ENCODE measurements around the gene TBC1D1. TPM values are rescaled to one million over a fixed set of nuclear protein-coding genes. Genes with fewer than 3 reads are reported as not detected.

Gene TBC1D1
- total RNA-seq, 1 experiment from 2014 or later, result 28.5 TPM

GRCh38 chr4:38120772-38121171, 229.9 kb downstream of the TBC1D1 start:
- Histone ChIP-seq H3K9me3 (no peaks in the 10 kb centered on the region), H3K36me3 (ENCODE audit: control insufficient read depth, insufficient read depth, low read length) (no peaks in the 10 kb centered on the region), H3K4me3 (ENCODE audit: low read depth, low read length) (no peak overlapping the region), H3K4me1 (no peaks in the 10 kb centered on the region), H3K27me3 (replicated peaks; ENCODE audit: control insufficient read depth, insufficient read depth, low read length) (no peaks in the 10 kb centered on the region)
- H3K4me3 Mint-ChIP-seq (ENCODE audit: unreplicated experiment), result no peak overlapping the region
- peaks cover 12% of the 10 kb centered on the region for H3K36me3 Mint-ChIP-seq (ENCODE audit: insufficient read depth, unreplicated experiment)
- ChIA-PET POLR2A (no interaction called here), CTCF (interaction anchor here (0.9 kb wide), 1 partner anchor 52 kb away, joined by 3 read pairs; no protein-coding TSS in a partner anchor)
- DNase-seq, result no peak
- H3K27me3 Mint-ChIP-seq (ENCODE audit: insufficient read depth, unreplicated experiment), result no peaks in the 10 kb centered on the region
- no peaks in the 10 kb centered on the region for H3K9me3 Mint-ChIP-seq (ENCODE audit: unreplicated experiment)
- peaks cover 4% of the 10 kb centered on the region for H3K4me1 Mint-ChIP-seq (ENCODE audit: low read depth, unreplicated experiment)
- BruUV-seq (replicated peaks), result no TSS peak
- H3K27ac Mint-ChIP-seq (ENCODE audit: unreplicated experiment), result no peak overlapping the region
- no peak for TF ChIP-seq CTCF (IDR thresholded peaks at IDR 0.05; ENCODE audit: insufficient read depth in 1 of 2, low read depth in 1 of 2, low read length in 1 of 2, severe bottlenecking in 1 of 2, unreplicated experiment in 1 of 2)
- intact Hi-C loops (cut with micrococcal nuclease; ENCODE audit: unreplicated experiment), result no loop called here

- Histone ChIP-seq H3K4me3 (ENCODE audit: low read depth, low read length) (no peak overlapping the region), H3K27me3 (replicated peaks; ENCODE audit: control insufficient read depth, insufficient read depth, low read length) (no peaks in the 10 kb centered on the region), H3K9me3 (no peaks in the 10 kb centered on the region), H3K36me3 (ENCODE audit: control insufficient read depth, insufficient read depth, low read length) (no peaks in the 10 kb centered on the region), H3K4me1 (no peaks in the 10 kb centered on the region)
- no peak for TF ChIP-seq CTCF (IDR thresholded peaks at IDR 0.05; ENCODE audit: insufficient read depth in 1 of 2, low read depth in 1 of 2, low read length in 1 of 2, severe bottlenecking in 1 of 2, unreplicated experiment in 1 of 2)
- POLR2A ChIA-PET, result no interaction called here
- Mint-ChIP-seq H3K4me3 (ENCODE audit: unreplicated experiment) (no peak overlapping the region), H3K36me3 (ENCODE audit: insufficient read depth, unreplicated experiment) (peaks cover 12% of the 10 kb centered on the region), H3K4me1 (ENCODE audit: low read depth, unreplicated experiment) (no peaks in the 10 kb centered on the region), H3K27ac (ENCODE audit: unreplicated experiment) (no peak overlapping the region), H3K9me3 (ENCODE audit: unreplicated experiment) (no peaks in the 10 kb centered on the region), H3K27me3 (ENCODE audit: insufficient read depth, unreplicated experiment) (no peaks in the 10 kb centered on the region)
- CTCF ChIA-PET, result no interaction called here
- DNase-seq, result no peak
- intact Hi-C loops (cut with micrococcal nuclease; ENCODE audit: unreplicated experiment), result no loop called here
- BruUV-seq (replicated peaks), result no TSS peak
Measured at GRCh38 chr4:38122060-38122459, 231.2 kb downstream of the TBC1D1 start.

- no peaks in the 10 kb centered on the region for H3K27me3 Mint-ChIP-seq (ENCODE audit: insufficient read depth, unreplicated experiment)
- no peak overlapping the region for H3K27ac Mint-ChIP-seq (ENCODE audit: unreplicated experiment)
- POLR2A ChIA-PET, result no interaction called here
- no peaks in the 10 kb centered on the region for H3K9me3 ChIP-seq
- BruUV-seq (replicated peaks), result no TSS peak
- H3K4me1 ChIP-seq, result no peaks in the 10 kb centered on the region
- no peak overlapping the region for H3K4me3 Mint-ChIP-seq (ENCODE audit: unreplicated experiment)
- peaks cover 11% of the 10 kb centered on the region for H3K36me3 Mint-ChIP-seq (ENCODE audit: insufficient read depth, unreplicated experiment)
- no peak overlapping the region for H3K4me3 ChIP-seq (ENCODE audit: low read depth, low read length)
- no peaks in the 10 kb centered on the region for H3K36me3 ChIP-seq (ENCODE audit: control insufficient read depth, insufficient read depth, low read length)
- H3K9me3 Mint-ChIP-seq (ENCODE audit: unreplicated experiment), result no peaks in the 10 kb centered on the region
- DNase-seq, result no peak
- CTCF ChIA-PET, result no interaction called here
- H3K27me3 ChIP-seq (replicated peaks; ENCODE audit: control insufficient read depth, insufficient read depth, low read length), result no peaks in the 10 kb centered on the region
- TF ChIP-seq CTCF (IDR thresholded peaks at IDR 0.05; ENCODE audit: insufficient read depth in 1 of 2, low read depth in 1 of 2, low read length in 1 of 2, severe bottlenecking in 1 of 2, unreplicated experiment in 1 of 2), result no peak
- intact Hi-C loops (cut with micrococcal nuclease; ENCODE audit: unreplicated experiment), result no loop called here
- peaks cover 2% of the 10 kb centered on the region for H3K4me1 Mint-ChIP-seq (ENCODE audit: low read depth, unreplicated experiment)
Measured at GRCh38 chr4:38123555-38123954, 232.7 kb downstream of the TBC1D1 start.

Data from Caco-2 (cell line).